HG03175 (cell line): Measurements from ENCODE around the gene FSD2.
"Not testable (repeated sequence)": the region's sequence is repeated elsewhere in the genome, so short reads cannot be mapped to it uniquely, and the experiment has no call there.

Source experiments
- ATAC-seq: cut with Tn5 transposase; IDR thresholded peaks from one replicate; pipeline ENCODE4 v1.9.1; 2021; ENCODE audit warnings: mild to moderate bottlenecking, moderate library complexity; ENCODE audit not compliant: unreplicated experiment

The FSD2 gene

GRCh38 chr15:82798531-82799166 lies 7.2 kb downstream of the FSD2 start:
- no peak for ATAC-seq

- no peak for ATAC-seq
These were observed 7.8 kb downstream of the FSD2 start for GRCh38 chr15:82798104-82798503.

- ATAC-seq: no peak
These were observed 12.1 kb downstream of the FSD2 start for GRCh38 chr15:82793737-82794136.

GRCh38 chr15:82792068-82792467 lies 13.8 kb downstream of the FSD2 start:
- ATAC-seq: no peak

DNA sequence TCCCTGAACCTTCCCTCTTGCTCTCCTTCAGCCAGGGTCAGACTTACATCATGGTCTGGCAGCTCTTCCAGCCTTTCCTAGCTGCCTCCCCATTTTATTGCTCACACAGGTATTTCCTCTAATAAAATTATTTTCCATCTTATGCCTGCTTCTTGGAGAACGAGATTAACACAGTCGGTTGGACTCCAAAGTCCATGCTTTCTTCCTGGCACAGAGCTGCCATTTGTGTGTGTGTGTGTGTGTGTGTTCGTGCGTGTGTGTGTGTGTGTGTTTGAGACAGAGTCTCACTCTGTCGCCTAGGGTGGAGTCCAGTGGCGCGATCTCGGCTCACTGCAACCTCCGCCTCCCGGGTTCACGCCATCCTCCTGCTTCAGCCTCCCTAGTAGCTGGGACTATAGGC lies 15.5 kb downstream of the FSD2 start:
- no peak for ATAC-seq

GRCh38 chr15:82789491-82789890 lies 16.4 kb downstream of the FSD2 start:
- no peak for ATAC-seq

- no peak for ATAC-seq
These were observed 17.4 kb downstream of the FSD2 start for GRCh38 chr15:82788496-82788895.

DNA sequence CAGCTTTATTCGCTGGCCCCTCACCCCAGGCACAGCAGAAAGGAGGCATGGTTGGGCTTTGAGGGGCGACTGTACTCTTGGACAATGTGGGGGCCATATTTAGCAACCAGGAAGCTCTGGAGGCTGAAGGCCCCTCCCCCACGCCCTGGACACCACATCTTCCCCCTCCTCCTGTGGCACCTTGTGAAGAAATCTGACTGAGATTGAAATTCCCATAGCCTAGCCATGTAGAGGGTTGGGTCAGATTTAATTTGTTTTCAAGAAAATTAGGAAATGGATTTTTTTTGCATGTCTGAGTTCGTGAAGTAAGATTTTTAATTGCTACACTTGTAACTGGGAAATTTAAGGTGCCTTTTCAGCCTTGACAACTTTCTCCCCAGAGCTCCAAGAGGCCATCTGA lies 24.5 kb downstream of the FSD2 start:
- no peak for ATAC-seq

DNA sequence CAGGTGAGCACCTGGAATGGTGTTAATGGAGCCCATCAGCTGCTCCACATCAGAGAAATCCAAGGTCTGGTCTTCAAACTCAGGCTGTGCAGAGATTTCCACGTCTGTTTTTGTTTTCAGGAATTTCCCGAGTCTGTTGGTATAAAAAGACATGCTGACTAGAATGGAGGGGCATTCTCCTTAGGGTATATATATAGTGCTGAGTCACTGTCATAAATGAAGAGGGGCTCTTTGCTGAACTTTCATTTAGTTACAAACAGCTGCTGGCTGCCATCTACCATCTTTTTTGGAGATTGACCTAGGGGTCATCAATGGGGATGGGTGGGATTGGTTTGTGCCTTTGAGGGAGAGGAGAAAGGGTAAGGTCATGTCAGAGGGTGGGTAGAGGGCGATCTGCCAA lies 27.1 kb downstream of the FSD2 start:
- ATAC-seq: no peak

- ATAC-seq: no peak
These were observed 31.4 kb downstream of the FSD2 start for GRCh38 chr15:82774496-82774895.

DNA sequence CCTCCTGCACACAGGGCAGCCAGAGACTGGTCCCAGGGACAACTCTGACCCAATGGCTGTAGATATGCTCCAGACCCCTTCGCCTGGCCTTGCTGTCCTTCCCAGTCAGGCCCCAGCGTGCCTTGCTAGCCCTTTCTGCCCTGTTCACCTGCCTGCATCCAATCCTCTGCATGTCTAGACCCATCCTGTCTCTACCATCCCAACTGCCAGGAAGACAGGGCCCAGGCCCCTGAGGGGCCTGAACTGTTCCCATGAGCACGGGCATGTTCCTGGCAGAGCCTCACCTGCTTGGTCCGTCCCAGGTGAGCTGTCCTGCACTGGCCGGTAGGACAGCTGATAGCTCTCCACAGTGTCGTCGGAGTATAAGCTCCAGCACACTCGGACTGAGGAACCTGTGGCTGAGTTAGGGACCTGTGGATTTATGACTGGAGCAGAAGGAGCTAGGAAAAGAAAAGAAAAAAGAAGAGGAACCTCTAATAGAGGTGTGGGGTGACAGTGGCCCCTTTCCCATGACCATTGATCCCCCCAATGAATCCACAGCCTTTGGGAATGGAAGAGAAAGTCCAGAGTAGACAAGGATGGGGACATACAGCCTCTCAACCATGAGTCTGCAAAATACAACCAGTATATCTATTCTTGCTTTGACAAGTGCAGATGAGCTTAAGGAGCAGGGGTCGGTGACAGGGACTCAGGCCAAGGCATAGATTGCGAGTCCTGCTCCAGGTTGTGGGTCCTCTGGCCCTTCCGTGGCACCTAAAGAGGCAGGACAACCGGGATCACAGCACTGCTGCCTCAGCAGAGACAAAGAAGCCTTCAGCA lies 33.9 kb downstream of the FSD2 start:
- ATAC-seq: no peak

DNA sequence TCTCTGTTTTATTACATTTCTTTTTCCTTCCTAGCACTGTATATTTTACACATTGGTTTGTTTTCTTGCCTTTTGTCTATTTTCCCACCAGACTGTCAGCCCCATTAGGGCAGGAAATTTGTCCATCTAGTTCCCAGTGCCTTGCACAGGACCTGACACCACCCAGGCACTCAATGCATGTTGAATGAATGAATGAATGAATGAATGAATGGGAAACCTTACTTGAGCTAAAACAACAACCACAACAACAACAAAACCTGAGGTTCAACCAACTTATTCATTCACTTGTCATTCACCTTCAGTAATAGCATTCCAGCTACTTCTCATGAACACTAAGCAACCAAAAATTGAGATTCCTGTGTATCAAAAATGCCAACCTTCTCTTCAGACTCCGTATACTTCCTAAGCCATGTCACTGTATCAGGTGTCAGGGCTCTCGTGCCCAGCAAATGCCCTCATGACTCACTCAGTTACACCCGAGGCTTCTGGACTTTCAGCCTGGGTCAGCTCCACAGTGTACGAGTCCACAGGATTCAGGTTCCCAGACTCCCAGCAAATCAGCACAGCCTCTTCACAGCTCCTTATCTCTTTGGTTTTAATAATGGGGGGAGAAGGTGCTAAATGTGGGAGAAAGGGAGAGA lies 37.3 kb downstream of the FSD2 start:
- no peak for ATAC-seq

- no peak for ATAC-seq
These were observed 38.6 kb downstream of the FSD2 start for GRCh38 chr15:82767163-82767829.

DNA sequence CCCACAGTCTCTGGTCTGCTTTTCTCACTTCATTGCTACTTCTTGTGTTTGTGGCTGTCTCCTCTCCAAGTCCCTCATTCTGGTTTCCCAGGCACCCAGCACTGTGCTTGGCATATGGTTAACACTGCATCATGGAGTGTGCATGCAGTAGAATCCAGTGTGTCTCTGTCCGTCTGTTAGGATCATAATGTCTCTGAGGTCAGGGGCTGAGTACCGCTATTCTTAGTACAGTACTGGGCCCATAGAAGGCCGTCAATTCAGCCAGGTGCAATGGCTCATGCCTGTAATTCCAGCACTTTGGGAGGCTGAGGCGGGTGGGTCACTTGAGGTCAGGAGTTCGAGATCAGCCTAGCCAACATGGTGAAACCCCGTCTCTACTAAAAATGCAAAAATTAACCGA lies 39.7 kb downstream of the FSD2 start:
- ATAC-seq: not testable (repeated sequence)

GRCh38 chr15:82764740-82765139 lies 41.1 kb downstream of the FSD2 start:
- no peak for ATAC-seq

DNA sequence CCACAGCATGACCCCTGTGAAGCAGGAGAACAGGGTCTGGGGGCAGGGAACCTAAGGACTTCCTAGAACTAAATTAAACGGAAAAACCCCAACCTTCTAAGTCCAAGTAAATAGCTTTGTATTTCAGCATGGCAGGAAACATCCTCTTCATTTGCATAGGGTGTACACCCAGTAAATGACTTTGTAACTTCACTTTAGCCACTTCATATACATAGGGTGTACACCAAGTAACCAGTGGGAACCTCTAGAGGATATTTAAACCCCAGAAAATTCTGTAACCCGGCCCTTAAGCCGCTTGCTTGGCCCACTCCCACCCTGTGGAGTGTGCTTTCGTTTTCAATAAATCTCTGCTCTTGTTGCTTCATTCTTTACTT lies 41.8 kb downstream of the FSD2 start:
- ATAC-seq: no peak

- ATAC-seq: no peak
These were observed 42.3 kb downstream of the FSD2 start for GRCh38 chr15:82763361-82764116.

- no peak for ATAC-seq
These were observed 54.6 kb downstream of the FSD2 start for GRCh38 chr15:82751308-82751707.

GRCh38 chr15:82750831-82751180 lies 55.1 kb downstream of the FSD2 start:
- peak; percentile 50 for ATAC-seq

DNA sequence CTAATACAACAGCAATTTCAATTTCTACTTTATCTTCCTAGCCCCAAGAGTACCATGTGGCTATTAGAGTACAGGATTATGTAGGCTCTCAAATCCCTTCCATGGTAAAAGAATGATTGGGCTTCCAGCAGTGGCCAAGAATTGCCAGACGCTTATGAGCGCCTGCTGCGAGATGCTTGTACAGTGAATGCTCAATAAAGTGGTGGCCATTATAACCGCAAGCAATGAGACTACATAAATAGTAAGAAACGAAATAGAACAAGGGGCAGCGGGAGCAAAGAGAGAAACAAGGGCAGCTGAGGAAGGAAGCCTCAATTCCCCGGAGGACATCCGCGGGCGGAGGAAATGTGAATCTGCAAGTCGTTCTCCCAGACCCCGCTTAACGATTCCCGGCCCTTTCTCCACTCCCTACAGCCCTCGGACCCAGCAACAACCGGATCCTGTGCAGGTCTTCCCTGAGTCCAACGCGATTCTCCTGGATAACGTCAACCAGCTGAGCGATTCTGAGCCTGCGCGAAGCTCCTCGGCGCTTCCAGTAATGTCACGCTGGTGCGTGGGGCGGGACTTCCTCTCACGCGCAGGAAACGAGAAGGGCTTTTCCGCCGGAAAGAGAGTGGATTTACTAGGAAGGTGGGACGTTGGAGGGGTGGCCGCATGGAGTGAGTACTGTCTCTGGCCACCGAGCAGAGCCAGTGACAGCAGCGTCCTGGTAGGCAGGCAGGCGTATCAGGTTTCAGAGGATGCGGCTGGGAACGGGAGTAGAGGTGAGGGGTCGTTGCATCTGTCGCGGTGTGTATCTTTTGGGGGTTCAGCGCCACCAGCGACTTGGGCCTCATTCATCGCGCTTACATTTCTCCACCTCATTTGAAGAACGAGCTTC lies 55.7 kb downstream of the FSD2 start:
- peak; percentile 93 for ATAC-seq
